ENCODE measurements around the gene TSC22D4.

TSC22D4 gene

DNA sequence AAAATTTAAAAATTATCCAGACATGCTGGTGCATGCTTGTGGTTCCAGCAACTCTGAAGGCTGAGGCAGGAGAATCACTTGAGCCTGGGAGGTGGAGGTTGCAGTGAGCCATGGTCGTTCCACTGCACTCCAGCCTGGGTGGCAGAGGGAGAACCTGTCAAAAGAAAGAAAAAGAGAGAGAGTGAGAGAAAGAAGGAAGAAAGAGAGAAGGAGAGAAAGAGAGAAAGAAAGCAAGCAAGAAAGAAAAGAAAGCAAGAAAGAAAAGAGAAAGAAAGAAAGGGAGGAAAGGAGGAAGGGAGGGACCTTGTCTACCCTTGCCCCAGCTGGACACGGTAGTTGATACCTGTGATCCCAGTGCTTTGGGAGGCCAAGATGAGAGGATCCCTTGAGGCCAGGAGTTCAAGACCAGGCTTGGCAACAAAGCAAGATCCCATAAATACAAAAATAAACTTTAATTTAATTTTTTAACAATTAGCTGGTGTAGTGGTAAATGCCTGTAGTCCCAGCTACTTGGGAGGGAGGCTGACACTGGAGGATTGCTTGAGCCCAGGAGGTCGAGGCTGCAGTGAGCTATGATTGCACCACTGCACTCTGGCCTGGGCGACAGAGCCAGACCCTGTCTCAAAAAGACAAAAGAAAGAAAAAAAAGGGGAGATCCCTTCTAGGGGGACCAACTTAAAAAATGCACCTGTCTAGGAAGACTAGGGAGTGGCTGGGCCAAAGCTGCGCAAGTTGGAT, 13.9 kb upstream of the TSC22D4 start:
- DNase-seq, result no peak

GRCh38 chr7:100491192-100491578, 12.2 kb upstream of the TSC22D4 start:
- DNase-seq, result no peak

GRCh38 chr7:100490483-100491191, 11.6 kb upstream of the TSC22D4 start:
- no peak for DNase-seq

- DNase-seq, result no peak
These were observed 10.8 kb upstream of the TSC22D4 start for GRCh38 chr7:100489824-100490223.

DNA sequence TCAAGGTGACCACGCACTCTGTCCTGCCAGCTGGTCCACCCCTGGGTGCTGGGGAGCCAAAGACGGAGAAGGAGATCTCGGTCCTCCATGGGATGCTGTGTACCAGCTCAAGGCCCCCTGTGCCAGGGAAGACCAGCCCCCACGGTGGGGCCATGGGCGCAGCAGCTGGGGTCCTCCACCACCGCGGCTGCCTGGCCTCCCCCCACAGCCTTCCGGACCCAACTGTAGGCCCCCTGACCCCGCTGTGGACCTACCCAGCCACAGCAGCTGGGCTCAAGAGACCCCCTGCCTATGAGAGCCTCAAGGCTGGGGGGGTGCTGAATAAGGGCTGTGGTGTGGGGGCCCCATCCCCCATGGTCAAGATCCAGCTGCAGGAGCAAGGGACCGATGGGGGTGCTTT, 10.1 kb upstream of the TSC22D4 start:
- no peak for DNase-seq

DNA sequence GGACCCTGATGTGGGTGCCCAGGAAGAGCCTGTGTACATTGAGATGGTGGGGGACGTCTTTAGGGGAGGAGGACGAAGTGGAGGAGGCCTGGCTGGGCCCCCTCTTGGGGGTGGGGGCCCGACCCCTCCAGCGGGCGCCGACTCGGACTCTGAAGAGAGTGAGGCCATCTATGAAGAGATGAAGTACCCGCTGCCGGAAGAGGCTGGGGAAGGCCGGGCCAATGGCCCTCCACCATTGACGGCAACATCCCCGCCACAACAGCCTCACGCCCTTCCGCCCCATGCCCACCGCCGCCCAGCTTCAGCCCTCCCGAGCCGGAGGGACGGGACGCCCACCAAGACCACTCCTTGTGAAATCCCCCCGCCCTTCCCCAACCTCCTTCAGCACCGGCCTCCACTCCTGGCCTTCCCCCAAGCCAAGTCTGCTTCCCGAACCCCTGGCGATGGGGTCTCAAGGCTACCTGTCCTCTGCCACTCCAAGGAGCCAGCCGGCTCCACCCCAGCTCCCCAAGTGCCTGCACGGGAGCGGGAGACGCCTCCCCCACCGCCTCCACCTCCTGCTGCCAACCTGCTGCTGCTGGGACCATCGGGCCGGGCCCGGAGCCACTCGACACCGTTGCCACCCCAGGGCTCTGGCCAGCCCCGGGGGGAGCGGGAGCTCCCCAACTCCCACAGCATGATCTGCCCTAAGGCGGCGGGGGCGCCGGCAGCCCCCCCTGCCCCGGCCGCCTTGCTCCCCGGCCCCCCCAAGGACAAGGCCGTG, 9.5 kb upstream of the TSC22D4 start:
- DNase-seq, result no peak

- no peak for DNase-seq
These were observed 7.9 kb upstream of the TSC22D4 start for GRCh38 chr7:100486753-100487446.

- DNase-seq, result no peak
These were observed 7.2 kb upstream of the TSC22D4 start for GRCh38 chr7:100486111-100486636.

DNA sequence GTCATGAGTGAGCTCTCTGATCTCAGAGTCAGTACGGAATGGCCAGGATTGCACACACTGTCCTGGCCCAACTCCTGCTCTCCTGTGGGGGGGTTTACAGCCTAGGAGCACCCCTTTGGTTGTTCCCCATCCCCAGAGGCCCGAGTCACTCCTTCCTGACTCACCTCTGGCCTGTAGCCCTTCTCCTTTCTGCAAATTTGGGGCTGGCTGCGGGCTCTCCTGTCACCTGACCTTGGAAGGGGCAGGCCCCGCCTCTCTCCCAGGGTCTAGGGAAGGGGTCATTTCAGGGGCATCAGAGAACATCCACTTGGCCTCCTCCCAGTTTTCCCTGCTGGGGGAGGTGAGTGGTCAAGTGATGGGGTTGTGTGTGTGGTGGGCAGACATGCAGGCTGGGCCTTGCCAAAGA, 6.5 kb upstream of the TSC22D4 start:
- DNase-seq, result no peak

DNA sequence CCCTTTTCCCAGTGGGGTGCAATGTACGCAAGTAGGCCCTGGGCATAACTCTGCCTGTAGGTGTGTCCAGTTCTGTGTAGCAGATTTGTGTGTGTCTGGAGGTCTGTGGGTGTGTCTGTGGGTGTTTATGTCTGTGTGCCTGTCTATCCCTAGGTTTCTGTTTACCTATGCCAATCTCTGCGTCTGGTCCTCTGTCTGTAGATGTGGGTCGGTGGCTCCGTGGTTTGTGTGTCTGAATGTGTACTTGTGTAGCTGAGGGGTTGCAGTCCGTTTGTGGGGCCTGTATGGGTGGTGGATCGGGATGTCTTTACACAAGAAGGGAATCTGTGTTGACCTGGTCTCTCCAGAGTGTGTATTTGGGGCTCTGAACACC, 5.6 kb upstream of the TSC22D4 start:
- DNase-seq, result no peak

GRCh38 chr7:100483722-100484672, 5.0 kb upstream of the TSC22D4 start, which contains the start of gene NYAP1:
NYAP1 (plus strand) TSS chr7:100483927; CDS start chr7:100485312, 1,385 bp downstream.
- DNase-seq, result peak; percentile 51

DNA sequence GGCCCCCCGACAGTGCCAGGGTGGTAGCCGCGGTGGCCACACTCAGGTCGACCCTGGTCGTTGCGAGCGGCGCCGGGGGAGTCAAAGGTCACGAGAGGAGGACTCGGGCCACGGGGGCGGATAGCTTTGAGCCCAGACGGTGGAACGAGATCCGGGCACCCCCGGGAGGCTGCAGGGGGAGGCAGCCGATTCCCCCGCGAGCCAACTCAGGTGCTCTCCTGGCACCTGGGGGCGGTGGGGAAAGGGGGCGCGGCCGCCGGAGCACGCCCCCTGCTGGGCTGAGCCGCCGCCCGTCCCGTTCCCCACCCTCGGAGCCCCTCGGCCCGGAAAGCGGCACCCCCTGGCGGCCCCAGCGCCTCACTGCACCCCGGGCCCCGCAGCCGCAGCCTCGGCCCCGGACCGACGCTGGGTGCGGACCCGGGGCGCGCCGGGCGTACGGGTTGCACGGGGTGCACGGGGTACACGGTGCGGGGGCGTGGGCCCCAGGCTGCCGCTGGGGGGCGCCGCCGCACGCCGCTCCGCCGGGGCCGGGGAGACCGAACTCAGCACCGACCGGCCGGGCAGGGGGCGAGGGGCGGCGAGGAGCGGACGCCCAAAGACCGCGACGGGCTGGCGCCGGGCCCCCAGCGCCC, 4.2 kb upstream of the TSC22D4 start:
- DNase-seq, result peak; percentile 93

GRCh38 chr7:100482728-100483089, 3.7 kb upstream of the TSC22D4 start:
- DNase-seq, result no peak

DNA sequence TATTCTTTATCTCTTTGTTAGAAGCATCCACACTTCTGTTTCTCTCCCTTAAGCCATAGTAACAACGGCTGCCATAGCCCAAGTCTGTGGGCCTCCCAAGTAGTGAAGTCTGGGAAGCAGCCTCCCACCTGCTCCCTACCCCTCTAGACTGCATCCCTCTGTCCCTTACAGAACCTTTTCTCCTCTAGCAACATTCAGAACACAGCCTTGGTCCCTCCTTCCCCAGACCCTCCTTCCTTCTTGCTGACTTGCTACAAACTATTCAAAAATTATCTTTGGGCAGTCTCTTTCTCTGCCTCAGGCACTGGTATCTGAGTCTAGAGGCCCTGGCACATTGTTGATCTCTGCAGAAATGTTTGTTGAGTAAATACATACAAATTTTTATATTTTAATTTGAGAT, 2.5 kb upstream of the TSC22D4 start:
- DNase-seq, result no peak

DNA sequence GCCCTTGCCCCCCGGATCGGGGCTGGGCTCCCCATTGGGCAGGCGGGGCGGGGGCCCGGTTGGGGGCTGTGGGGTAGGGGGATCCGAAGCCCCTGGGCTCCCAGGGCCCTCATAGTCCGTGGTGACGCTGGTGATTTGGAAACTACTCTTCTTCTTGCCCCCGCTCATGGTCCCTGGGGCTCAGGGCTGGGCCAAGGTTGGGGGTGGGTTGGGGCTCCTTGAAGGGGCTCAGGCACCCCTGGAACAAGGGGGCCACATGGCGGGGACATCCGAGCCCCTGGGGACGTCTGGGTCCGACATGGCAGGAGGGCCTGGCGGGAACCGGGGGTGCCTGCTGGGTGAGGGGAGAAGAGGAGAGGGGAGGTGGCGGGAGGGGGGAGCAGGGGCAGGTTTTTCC, 1.1 kb downstream of the TSC22D4 start:
- DNase-seq, result peak; percentile 42

DNA sequence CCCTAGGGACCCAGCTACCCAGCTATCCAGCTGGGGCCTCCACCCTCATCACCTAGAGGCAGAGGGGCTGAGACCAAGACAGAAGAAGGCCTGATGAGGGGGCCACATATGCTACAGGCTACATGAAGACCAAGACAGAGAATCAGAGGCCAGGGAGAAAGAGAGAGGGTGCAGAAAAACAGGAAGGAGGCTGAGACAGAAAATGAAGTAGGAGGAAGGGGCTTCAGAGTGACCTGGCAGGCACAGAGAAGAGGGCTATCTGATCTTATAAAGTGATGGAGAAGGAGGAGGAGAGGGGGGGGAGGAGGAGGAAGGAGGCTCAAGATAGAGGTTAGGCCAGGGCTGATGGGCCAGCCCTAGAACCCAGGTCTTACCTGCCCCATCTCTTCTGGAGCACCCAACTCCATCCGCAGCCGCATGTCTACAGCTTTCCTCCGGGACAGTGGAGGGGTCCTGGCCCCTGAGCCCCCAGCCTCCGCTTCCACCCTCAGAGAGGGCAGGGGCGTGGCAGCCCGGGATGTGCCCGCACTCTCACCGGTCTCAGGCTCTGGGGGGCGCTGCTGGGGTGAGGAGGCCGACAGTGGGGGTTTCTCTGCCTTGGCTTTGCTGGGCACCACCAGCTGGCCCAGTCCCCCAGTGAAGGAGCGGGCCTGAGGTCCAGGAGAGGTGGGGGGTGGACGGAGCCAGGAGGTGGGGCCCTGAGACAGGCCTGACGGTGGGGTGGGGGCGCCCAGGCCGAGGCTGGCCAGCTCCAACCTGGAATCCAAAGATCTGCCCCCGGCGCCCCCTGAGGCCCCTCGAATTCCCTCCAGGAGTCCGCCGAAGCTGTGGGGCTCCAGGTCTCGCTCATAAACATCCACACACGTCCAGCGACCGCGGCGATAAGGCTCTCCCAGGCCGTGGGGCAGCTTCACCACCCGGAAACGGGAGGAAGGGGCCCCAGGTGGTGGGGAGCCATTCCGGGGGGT, 1.8 kb downstream of the TSC22D4 start:
- peak; percentile 79 for DNase-seq

DNA sequence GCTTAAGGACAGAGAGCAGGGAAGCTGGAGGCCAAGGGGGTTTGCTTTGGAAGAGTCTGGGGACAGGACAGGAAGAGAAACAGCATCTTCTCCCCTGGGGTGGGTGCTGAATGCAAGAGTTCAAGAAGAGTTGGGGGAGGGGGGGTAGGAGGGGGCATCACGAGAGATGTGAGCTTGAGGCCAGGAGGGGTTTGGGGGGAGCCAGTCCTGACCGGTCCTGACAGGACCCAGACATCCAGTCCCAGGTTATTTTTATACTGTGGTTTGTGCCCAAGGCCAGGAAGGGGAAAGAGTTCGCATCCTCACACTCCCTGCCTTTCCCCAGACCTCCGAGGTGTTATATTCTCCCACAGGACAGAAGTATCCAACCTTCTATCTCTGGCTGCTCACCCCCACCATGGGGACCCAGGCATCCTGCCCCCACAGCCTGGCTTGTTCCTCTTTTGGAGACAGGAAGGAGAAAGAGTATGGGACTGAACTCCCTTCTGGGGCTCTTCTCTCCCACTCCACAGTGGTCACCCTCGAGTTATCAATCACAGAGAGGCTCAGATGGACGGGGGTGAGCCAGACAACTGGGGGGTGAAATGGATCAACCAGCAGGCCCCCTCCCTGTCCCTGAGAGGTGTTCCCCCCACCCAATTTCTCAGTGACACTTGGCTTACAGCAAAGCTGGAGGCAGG, 2.8 kb downstream of the TSC22D4 start:
- no peak for DNase-seq

GRCh38 chr7:100475549-100475948, 3.5 kb downstream of the TSC22D4 start:
- peak; percentile 60 for DNase-seq

- no peak for DNase-seq
These were observed 6.0 kb downstream of the TSC22D4 start for GRCh38 chr7:100472854-100473499.

Data from stimulated activated CD8-positive, alpha-beta memory T cell treated with anti-CD3 and anti-CD28 coated beads, Interleukin-4, amount 100 ng/mL, for 48 hours (primary cell).